Measurements from ENCODE around the gene UBE3B. TPM values are rescaled to one million over a fixed set of nuclear protein-coding genes. Genes with fewer than 3 reads are reported as not detected.

Gene UBE3B
- total RNA-seq, 1 experiment from 2014 or later, result 38.4 TPM

DNA sequence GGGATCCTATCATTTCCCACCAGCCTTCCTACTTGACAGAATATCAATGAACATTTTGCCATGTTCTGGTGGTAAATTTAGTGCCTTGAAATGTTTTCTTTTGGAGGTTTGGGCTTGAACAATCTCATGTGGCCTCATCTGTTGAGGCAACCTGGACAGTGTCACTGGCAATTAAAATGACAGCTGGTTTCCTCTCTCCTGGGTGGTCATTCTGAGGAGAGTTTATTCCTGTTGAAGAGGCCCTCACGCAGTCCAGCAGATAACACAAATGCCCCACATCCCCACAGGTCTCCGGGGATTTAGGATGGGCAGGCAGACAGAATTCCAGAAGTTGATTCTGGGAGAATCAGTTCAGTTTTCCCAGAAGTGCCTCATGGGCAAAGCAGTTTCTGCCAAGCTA lies 54.0 kb downstream of the UBE3B start:
- no peak for DNase-seq
- H3K27me3 Mint-ChIP-seq (ENCODE audit: insufficient read depth, unreplicated experiment), result no peaks in the 10 kb centered on the region
- TF ChIP-seq, protein P1, sequence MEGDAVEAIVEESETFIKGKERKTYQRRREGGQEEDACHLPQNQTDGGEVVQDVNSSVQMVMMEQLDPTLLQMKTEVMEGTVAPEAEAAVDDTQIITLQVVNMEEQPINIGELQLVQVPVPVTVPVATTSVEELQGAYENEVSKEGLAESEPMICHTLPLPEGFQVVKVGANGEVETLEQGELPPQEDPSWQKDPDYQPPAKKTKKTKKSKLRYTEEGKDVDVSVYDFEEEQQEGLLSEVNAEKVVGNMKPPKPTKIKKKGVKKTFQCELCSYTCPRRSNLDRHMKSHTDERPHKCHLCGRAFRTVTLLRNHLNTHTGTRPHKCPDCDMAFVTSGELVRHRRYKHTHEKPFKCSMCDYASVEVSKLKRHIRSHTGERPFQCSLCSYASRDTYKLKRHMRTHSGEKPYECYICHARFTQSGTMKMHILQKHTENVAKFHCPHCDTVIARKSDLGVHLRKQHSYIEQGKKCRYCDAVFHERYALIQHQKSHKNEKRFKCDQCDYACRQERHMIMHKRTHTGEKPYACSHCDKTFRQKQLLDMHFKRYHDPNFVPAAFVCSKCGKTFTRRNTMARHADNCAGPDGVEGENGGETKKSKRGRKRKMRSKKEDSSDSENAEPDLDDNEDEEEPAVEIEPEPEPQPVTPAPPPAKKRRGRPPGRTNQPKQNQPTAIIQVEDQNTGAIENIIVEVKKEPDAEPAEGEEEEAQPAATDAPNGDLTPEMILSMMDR (IDR thresholded peaks at IDR 0.05; ENCODE audit: insufficient read depth in 1 of 2, low read depth in 1 of 2, low read length in 1 of 2, severe bottlenecking in 1 of 2, unreplicated experiment in 1 of 2), result no peak
- H3K9me3 ChIP-seq, result no peaks in the 10 kb centered on the region
- intact Hi-C loops (cut with micrococcal nuclease; ENCODE audit: unreplicated experiment), result no loop called here
- no TSS peak for BruUV-seq (replicated peaks)
- no peak overlapping the region for H3K27ac Mint-ChIP-seq (ENCODE audit: unreplicated experiment)
- no peaks in the 10 kb centered on the region for H3K4me1 ChIP-seq
- H3K9me3 Mint-ChIP-seq (ENCODE audit: unreplicated experiment), result no peaks in the 10 kb centered on the region
- POLR2A ChIA-PET, result no interaction called here
- H3K4me3 ChIP-seq (ENCODE audit: low read depth, low read length), result no peak overlapping the region
- no peaks in the 10 kb centered on the region; the same call in 1 of the 2 replicates for H3K36me3 ChIP-seq (ENCODE audit: control insufficient read depth, insufficient read depth, low read length)
- no peaks in the 10 kb centered on the region for H3K36me3 Mint-ChIP-seq (ENCODE audit: insufficient read depth, unreplicated experiment)
- no peaks in the 10 kb centered on the region for H3K27me3 ChIP-seq (replicated peaks; ENCODE audit: control insufficient read depth, insufficient read depth, low read length)
- H3K4me3 Mint-ChIP-seq (ENCODE audit: unreplicated experiment), result no peak overlapping the region
- H3K4me1 Mint-ChIP-seq (ENCODE audit: low read depth, unreplicated experiment), result no peaks in the 10 kb centered on the region
- CTCF ChIA-PET, result no interaction called here

DNA sequence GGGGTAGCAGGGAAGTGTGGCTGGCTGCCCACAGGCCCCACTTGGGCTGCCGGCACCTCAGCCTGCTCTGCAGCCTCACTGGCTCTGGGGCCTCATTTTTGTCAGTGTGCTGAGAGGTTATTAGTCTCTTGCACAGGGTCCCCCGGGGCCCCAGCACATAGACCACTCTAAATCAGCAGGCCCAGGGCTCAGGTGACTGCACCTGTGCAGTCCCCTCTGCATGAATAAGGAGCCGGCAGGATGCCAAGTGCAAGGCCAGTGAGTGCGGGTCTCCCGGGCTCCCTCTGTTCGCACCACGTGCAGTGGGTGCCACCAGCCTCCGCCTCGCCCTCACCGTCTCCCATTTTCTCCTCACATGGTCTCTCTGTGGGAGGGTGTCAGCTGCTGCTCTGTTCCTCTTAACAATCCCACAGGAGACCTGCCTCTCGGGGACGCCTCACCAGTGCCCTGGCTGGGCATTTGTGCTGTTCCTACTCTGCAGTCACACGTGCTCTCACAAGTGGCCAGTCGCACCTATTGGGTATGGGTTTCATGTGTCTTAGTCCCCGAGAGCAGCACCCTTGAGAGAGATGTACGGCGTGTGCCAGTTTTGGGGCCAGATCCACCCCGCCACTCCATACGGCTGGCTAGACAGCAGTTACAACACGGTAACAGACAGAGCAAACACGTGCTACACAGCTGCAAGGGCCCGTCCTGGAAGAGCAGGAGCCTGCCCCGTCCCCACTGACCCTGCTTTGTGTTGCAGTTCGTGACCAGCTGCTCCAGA lies 55.5 kb downstream of the UBE3B start:
- no peaks in the 10 kb centered on the region for H3K4me1 ChIP-seq
- no peak for DNase-seq
- no peaks in the 10 kb centered on the region for H3K27me3 Mint-ChIP-seq (ENCODE audit: insufficient read depth, unreplicated experiment)
- H3K27ac Mint-ChIP-seq (ENCODE audit: unreplicated experiment), result no peak overlapping the region
- no peaks in the 10 kb centered on the region for H3K27me3 ChIP-seq (replicated peaks; ENCODE audit: control insufficient read depth, insufficient read depth, low read length)
- no peaks in the 10 kb centered on the region for H3K4me1 Mint-ChIP-seq (ENCODE audit: low read depth, unreplicated experiment)
- no peaks in the 10 kb centered on the region for H3K36me3 Mint-ChIP-seq (ENCODE audit: insufficient read depth, unreplicated experiment)
- H3K4me3 ChIP-seq (ENCODE audit: low read depth, low read length), result no peak overlapping the region
- H3K9me3 ChIP-seq, result no peaks in the 10 kb centered on the region
- no peak overlapping the region for H3K4me3 Mint-ChIP-seq (ENCODE audit: unreplicated experiment)
- TF ChIP-seq, protein P1 (IDR thresholded peaks at IDR 0.05; ENCODE audit: insufficient read depth in 1 of 2, low read depth in 1 of 2, low read length in 1 of 2, severe bottlenecking in 1 of 2, unreplicated experiment in 1 of 2), result no peak
- intact Hi-C loops (cut with micrococcal nuclease; ENCODE audit: unreplicated experiment), result no loop called here
- ChIA-PET CTCF (no interaction called here), POLR2A (no interaction called here)
- no peaks in the 10 kb centered on the region for H3K9me3 Mint-ChIP-seq (ENCODE audit: unreplicated experiment)
- BruUV-seq (replicated peaks), result no TSS peak
- no peaks in the 10 kb centered on the region; the same call in 1 of the 2 replicates for H3K36me3 ChIP-seq (ENCODE audit: control insufficient read depth, insufficient read depth, low read length)

DNA sequence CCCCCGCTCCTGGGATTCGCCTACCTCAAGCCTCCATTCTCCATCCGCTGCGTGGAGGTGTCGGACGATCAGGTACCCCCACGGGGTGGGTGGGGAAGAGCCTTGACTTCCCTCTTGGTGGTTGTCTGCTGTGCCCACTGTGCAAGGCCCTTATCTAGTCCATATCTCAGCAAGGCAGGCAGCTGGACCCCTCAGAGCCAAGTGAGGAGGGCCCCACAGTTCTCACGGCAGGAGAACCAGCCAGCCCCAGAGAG lies 56.0 kb downstream of the UBE3B start:
- ChIA-PET CTCF (no interaction called here), POLR2A (no interaction called here)
- TF ChIP-seq, protein P1 (IDR thresholded peaks at IDR 0.05; ENCODE audit: insufficient read depth in 1 of 2, low read depth in 1 of 2, low read length in 1 of 2, severe bottlenecking in 1 of 2, unreplicated experiment in 1 of 2), result no peak
- H3K27me3 Mint-ChIP-seq (ENCODE audit: insufficient read depth, unreplicated experiment), result no peaks in the 10 kb centered on the region
- no peaks in the 10 kb centered on the region for H3K36me3 Mint-ChIP-seq (ENCODE audit: insufficient read depth, unreplicated experiment)
- no peak overlapping the region for H3K4me3 Mint-ChIP-seq (ENCODE audit: unreplicated experiment)
- Histone ChIP-seq H3K4me3 (ENCODE audit: low read depth, low read length) (no peak overlapping the region), H3K27me3 (replicated peaks; ENCODE audit: control insufficient read depth, insufficient read depth, low read length) (no peaks in the 10 kb centered on the region), H3K9me3 (no peaks in the 10 kb centered on the region), H3K4me1 (no peaks in the 10 kb centered on the region), H3K36me3 (ENCODE audit: control insufficient read depth, insufficient read depth, low read length) (no peaks in the 10 kb centered on the region)
- DNase-seq, result no peak
- H3K9me3 Mint-ChIP-seq (ENCODE audit: unreplicated experiment), result no peaks in the 10 kb centered on the region
- H3K4me1 Mint-ChIP-seq (ENCODE audit: low read depth, unreplicated experiment), result no peaks in the 10 kb centered on the region
- H3K27ac Mint-ChIP-seq (ENCODE audit: unreplicated experiment), result no peak overlapping the region
- intact Hi-C loops (cut with micrococcal nuclease; ENCODE audit: unreplicated experiment), result no loop called here
- BruUV-seq (replicated peaks), result no TSS peak

Measured in Caco-2 (cell line).